Metanephros (tissue), 1 donor: ENCODE results near the gene OR5J2. TPM values are rescaled to one million over a fixed set of nuclear protein-coding genes. Genes with fewer than 3 reads are reported as not detected.

Experiments used
- total RNA-seq: library from RNA; depleted of rRNA; stranded (reverse); fragments of >200 nt; gene quantifications from one replicate; pipeline ENCODE4 v1.2.3, GENCODE V29; 2014

The OR5J2 gene
- total RNA-seq: not detected

GRCh38 chr11:56176318-56176717 lies at the start of gene OR5J2:
TSS of gene OR5J2 (plus strand) at chr11:56176618. CDS start at chr11:56176618, 0 bp downstream.

GRCh38 chr11:56140151-56140661 lies 36.2 kb upstream of the OR5J2 start, which contains the start of gene OR8J3:
TSS of gene OR8J3 (minus strand) at chr11:56140201. CDS start at chr11:56137718, 2,483 bp downstream.

GRCh38 chr11:56160217-56160616 lies 16.2 kb upstream of the OR5J2 start, which contains the start of gene OR8K5:
TSS of gene OR8K5 (minus strand) at chr11:56160317. CDS start at chr11:56160317, 0 bp downstream.

Other genes with a start within 250 kb of the OR5J2 start
- not detected for gene OR5I1, start 240.2 kb upstream of the OR5J2 start, total RNA-seq
- not detected for gene OR10AG1, start 206.7 kb upstream of the OR5J2 start, total RNA-seq
- not detected for gene OR5F1, start 182.0 kb upstream of the OR5J2 start, total RNA-seq
- gene OR5AS1, start 149.0 kb upstream of the OR5J2 start, total RNA-seq: not detected
- not detected for gene OR8I2, start 83.3 kb upstream of the OR5J2 start, total RNA-seq
- not detected for gene OR8H2, start 72.9 kb upstream of the OR5J2 start, total RNA-seq
- gene OR8H3, start 54.2 kb upstream of the OR5J2 start, total RNA-seq: not detected
- gene OR8J3, start 36.4 kb upstream of the OR5J2 start, total RNA-seq: not detected
- not detected for gene OR8K5, start 16.3 kb upstream of the OR5J2 start, total RNA-seq
- gene OR5T2, start 57.6 kb downstream of the OR5J2 start, total RNA-seq: not detected
- not detected for gene OR5T3, start 75.6 kb downstream of the OR5J2 start, total RNA-seq
- not detected for gene OR5T1, start 97.5 kb downstream of the OR5J2 start, total RNA-seq
- not detected for gene OR8H1, start 115.6 kb downstream of the OR5J2 start, total RNA-seq
- gene OR8K3, start 138.5 kb downstream of the OR5J2 start, total RNA-seq: not detected
- not detected for gene OR8K1, start 169.4 kb downstream of the OR5J2 start, total RNA-seq
- gene OR8J1, start 177.7 kb downstream of the OR5J2 start, total RNA-seq: not detected
- gene OR8U1, start 199.0 kb downstream of the OR5J2 start, total RNA-seq: not detected
- gene OR5AL1, start 236.1 kb downstream of the OR5J2 start, total RNA-seq: not detected